SK-N-SH (cell line): ENCODE results near the gene B3GNT5. TPM values are rescaled to one million over a fixed set of nuclear protein-coding genes. Genes with fewer than 3 reads are reported as not detected.

Source experiments
- CTCF ChIA-PET: fragments of 300-600, 350-600 bp; formaldehyde crosslinking; extraction: SDS; loops from one replicate; lab custom pipeline; 2021; lab: Yijun Ruan, JAX
- POLR2A ChIA-PET: fragments of 350-600 bp; sonication (Branson Sonifier 250); formaldehyde crosslinking; extraction: SDS; loops from one replicate; lab custom pipeline; 2020; ENCODE audit warnings: antibody characterized with exemption, inconsistent platforms; lab: Yijun Ruan, JAX
- DNase-seq: peaks from one replicate; pipeline ENCODE4 v3.0.0; 2012
- H2AFZ ChIP-seq: fragments of 200-600 bp; sonication (generic); 2 replicates; pipeline ENCODE4 v1.8.1; 2016; ENCODE audit warnings: antibody characterized with exemption, mild to moderate bottlenecking, low read depth
- H3F3A ChIP-seq: fragments of 200-600 bp; sonication (generic); replicated peaks from 2 replicates; pipeline ENCODE3; 2016; ENCODE audit warnings: antibody characterized with exemption, mild to moderate bottlenecking; ENCODE audit not compliant: insufficient read depth
- H3K27ac ChIP-seq, 2 experiments: fragments of 200-500 bp in 1 of 2; fragments of 200-600 bp in 1 of 2; sonication (Bioruptor generic) in 1 of 2; sonication (generic), shearing (Covaris generic) in 1 of 2; 2 replicates each; pipeline versions ENCODE4 v1.5.1 to v1.6.1; 2014 to 2016; ENCODE audit warnings: low read depth in 2 of 2, inconsistent platforms in 1 of 2, low read length in 1 of 2, mild to moderate bottlenecking in 1 of 2, mixed read lengths in 1 of 2
- H3K27me3 ChIP-seq: fragments of 200-600 bp; sonication (generic), shearing (Covaris generic); 2 replicates; pipeline ENCODE4 v1.6.1; 2016; ENCODE audit warnings: mixed run types; ENCODE audit not compliant: insufficient read depth
- H3K36me3 ChIP-seq, 2 experiments: fragments of 200-500 bp in 1 of 2; fragments of 200-600 bp in 1 of 2; sonication (Bioruptor generic) in 1 of 2; sonication (generic) in 1 of 2; replicated peaks in 1 of 2; 2 replicates each; pipeline versions ENCODE3 to v1.5.1; 2014 to 2016; ENCODE audit warnings: low read length in 1 of 2, mild to moderate bottlenecking in 1 of 2; ENCODE audit not compliant: insufficient read depth in 2 of 2, control insufficient read depth in 1 of 2
- H3K4me1 ChIP-seq, 2 experiments: fragments of 200-500 bp in 1 of 2; fragments of 200-600 bp in 1 of 2; sonication (Bioruptor generic) in 1 of 2; sonication (generic), shearing (Covaris generic) in 1 of 2; 2 replicates each; pipeline versions ENCODE4 v1.5.1 to v1.6.1; 2014 to 2016; ENCODE audit warnings: low read depth in 1 of 2, low read length in 1 of 2, mixed run types in 1 of 2; ENCODE audit not compliant: insufficient read depth in 2 of 2, control insufficient read depth in 1 of 2
- H3K4me2 ChIP-seq: fragments of 200-600 bp; sonication (generic), shearing (Covaris generic); 2 replicates; pipeline ENCODE4 v1.6.1; 2017; ENCODE audit warnings: mixed run types
- H3K4me3 ChIP-seq, 2 experiments: fragments of 200-500 bp in 1 of 2; fragments of 200-600 bp in 1 of 2; sonication (Bioruptor generic) in 1 of 2; sonication (generic), shearing (Covaris generic) in 1 of 2; 2 replicates each; pipeline versions ENCODE4 v1.5.1 to v1.8.1; 2014 to 2016; ENCODE audit warnings: low read depth in 2 of 2, inconsistent platforms in 1 of 2, low read length in 1 of 2, mild to moderate bottlenecking in 1 of 2, mixed read lengths in 1 of 2, moderate library complexity in 1 of 2
- H3K79me2 ChIP-seq: fragments of 200-600 bp; sonication (generic); 2 replicates; pipeline ENCODE4 v1.8.1; 2017; ENCODE audit warnings: mild to moderate bottlenecking; ENCODE audit not compliant: insufficient read depth
- H3K9ac ChIP-seq: fragments of 200-600 bp; sonication (generic); 2 replicates; pipeline ENCODE4 v1.6.1; 2017; ENCODE audit warnings: mixed run types
- H3K9me2 ChIP-seq: fragments of 200-600 bp; sonication (generic); 2 replicates; pipeline ENCODE4 v1.6.1; 2017; ENCODE audit warnings: mixed run types
- H3K9me3 ChIP-seq: fragments of 200-600 bp; sonication (generic); 2 replicates; pipeline ENCODE4 v1.6.1; 2017; ENCODE audit warnings: mixed run types, mild to moderate bottlenecking, moderate library complexity
- H4K20me1 ChIP-seq: fragments of 200-600 bp; sonication (generic); 2 replicates; pipeline ENCODE4 v1.6.1; 2017; ENCODE audit warnings: mild to moderate bottlenecking, mixed run types; ENCODE audit not compliant: insufficient read depth
- CTCF ChIP-seq: fragments of 200-600 bp; sonication (generic); IDR thresholded peaks from 2 replicates; pipeline ENCODE4 v1.6.1; 2017; ENCODE audit warnings: antibody characterized with exemption, mild to moderate bottlenecking, moderate library complexity
- ELF1 ChIP-seq: IDR thresholded peaks from 2 replicates; pipeline ENCODE4 v1.4.0; 2012
- FOSL2 ChIP-seq: IDR thresholded peaks from 2 replicates; pipeline ENCODE4 v1.4.0; 2012; ENCODE audit warnings: low read depth, mild to moderate bottlenecking, moderate library complexity, borderline replicate concordance
- FOXM1 ChIP-seq: IDR thresholded peaks from 2 replicates; pipeline ENCODE4 v1.4.0; 2012; ENCODE audit warnings: low read depth, mild to moderate bottlenecking
- JUND ChIP-seq: IDR thresholded peaks from 2 replicates; pipeline ENCODE4 v1.4.0; 2012
- MAX ChIP-seq: IDR thresholded peaks from 2 replicates; pipeline ENCODE4 v1.4.0; 2012; ENCODE audit warnings: low read depth
- MXI1 ChIP-seq: IDR thresholded peaks from 2 replicates; pipeline ENCODE4 v1.6.1; 2012; ENCODE audit warnings: mild to moderate bottlenecking, low read depth, low read length, improper control_type of control experiment
- NFIC ChIP-seq: IDR thresholded peaks from 2 replicates; pipeline ENCODE4 v1.4.0; 2012; ENCODE audit warnings: borderline replicate concordance
- PBX3 ChIP-seq: IDR thresholded peaks from 2 replicates; pipeline ENCODE4; 2012
- RCOR1 ChIP-seq: fragments of 150-350 bp; IDR thresholded peaks from 2 replicates; pipeline ENCODE4 v1.6.1; 2017; ENCODE audit warnings: antibody characterized with exemption, low read length
- REST ChIP-seq: IDR thresholded peaks from 2 replicates; pipeline ENCODE4 v1.6.1; 2012; ENCODE audit warnings: mild to moderate bottlenecking, low read depth, low read length, moderate library complexity
- RFX5 ChIP-seq: IDR thresholded peaks from 2 replicates; pipeline ENCODE4 v1.6.1; 2012; ENCODE audit warnings: mild to moderate bottlenecking, improper control_type of control experiment, low read length
- SIN3A ChIP-seq: IDR thresholded peaks from 2 replicates; pipeline ENCODE4 v1.6.1; 2012; ENCODE audit warnings: low read depth, mild to moderate bottlenecking, low read length, moderate library complexity, borderline replicate concordance
- TAF1 ChIP-seq: IDR thresholded peaks from 2 replicates; pipeline ENCODE4 v1.6.1; 2012; ENCODE audit warnings: low read depth, mild to moderate bottlenecking, low read length, moderate library complexity, borderline replicate concordance
- ZBTB33 ChIP-seq: IDR thresholded peaks from 2 replicates; pipeline ENCODE4 v1.4.0; 2012; ENCODE audit warnings: low read depth, borderline replicate concordance
- WGBS: methylation state at CpG from one replicate; pipeline ENCODE4 v1.1.6; 2017; ENCODE audit warnings: low lambda C conversion rate; 5-methylcytosine and 5-hydroxymethylcytosine counted together
- polyA plus RNA-seq, 3 experiments: library from polyadenylated mRNA; depleted of rRNA; stranded (reverse); fragments of >200 nt; gene quantifications; 2 replicates each; pipeline ENCODE4 v1.2.3, GENCODE V29; 2012

The B3GNT5 gene
- polyA plus RNA-seq, 1 of the 3 experiments (the other 2 are of a cell fraction): 4.7 TPM

GRCh38 chr3:183264268-183264667 lies 11.2 kb downstream of the B3GNT5 start:
- Histone ChIP-seq H4K20me1 (peaks cover 5% of the 10 kb centered on the region; the same call in 1 of the 2 replicates), H3K4me1 (peaks cover 0 to 24% of the 10 kb centered on the region in 2 experiments; a peak in 3 of 4 replicates), H3K9me3 (no peaks in the 10 kb centered on the region), H3F3A (peaks cover 6% of the 10 kb centered on the region), H2AFZ (no peak overlapping the region), H3K9ac (no peak overlapping the region), H3K79me2 (peaks cover 23% of the 10 kb centered on the region; the same call in 1 of the 2 replicates), H3K27me3 (no peaks in the 10 kb centered on the region), H3K4me2 (no peak overlapping the region), H3K9me2 (no peaks in the 10 kb centered on the region), H3K4me3 (no peak overlapping the region), H3K36me3 (peaks cover 0 to 3% of the 10 kb centered on the region in 2 experiments), H3K27ac (no peak overlapping the region)
- TF ChIP-seq RCOR1: no peak
- TF ChIP-seq MAX: no peak
- TF ChIP-seq PBX3: no peak
- no peak for TF ChIP-seq SIN3A
- no peak for TF ChIP-seq NFIC
- no peak for TF ChIP-seq CTCF
- no peak for TF ChIP-seq FOXM1
- no peak for TF ChIP-seq TAF1
- ChIA-PET POLR2A (no interaction called here), CTCF (no interaction called here)
- no peak for DNase-seq
- WGBS: 87% methylated on average over 5 of the region's 5 CpGs

GRCh38 chr3:183265157-183265642 lies 12.1 kb downstream of the B3GNT5 start:
- POLR2A ChIA-PET: no interaction called here
- peaks cover 6% of the 10 kb centered on the region for H3F3A ChIP-seq
- no peak overlapping the region for H3K27ac ChIP-seq
- no peak for DNase-seq
- peaks cover 0 to 24% of the 10 kb centered on the region in 2 experiments; a peak in 3 of 4 replicates for H3K4me1 ChIP-seq
- H3K9me3 ChIP-seq: no peaks in the 10 kb centered on the region
- H3K36me3 ChIP-seq: peaks cover 0 to 3% of the 10 kb centered on the region in 2 experiments
- H3K9ac ChIP-seq: no peak overlapping the region
- CTCF ChIA-PET: interaction anchor here (0.9 to 1.0 kb wide), 3 partner anchors 10 to 117 kb away, joined by 3 to 4 read pairs (median 3); no protein-coding TSS in a partner anchor
- no peaks in the 10 kb centered on the region for H3K27me3 ChIP-seq
- no peak overlapping the region for H2AFZ ChIP-seq
- peaks cover 5% of the 10 kb centered on the region; the same call in 1 of the 2 replicates for H4K20me1 ChIP-seq
- WGBS: 89% methylated on average over 11 of the region's 15 CpGs
- H3K79me2 ChIP-seq: peaks cover 27% of the 10 kb centered on the region; the same call in 1 of the 2 replicates
- no peak overlapping the region for H3K4me2 ChIP-seq
- no peaks in the 10 kb centered on the region for H3K9me2 ChIP-seq
- no peak overlapping the region for H3K4me3 ChIP-seq
- TF ChIP-seq RFX5: no peak
- TF ChIP-seq ZBTB33: no peak
- TF ChIP-seq MXI1: no peak
- no peak for TF ChIP-seq TAF1
- TF ChIP-seq CTCF: no peak
- no peak for TF ChIP-seq FOSL2
- no peak for TF ChIP-seq ELF1
- no peak for TF ChIP-seq JUND
- TF ChIP-seq REST: no peak
